NCI-H2196 (cell line): ENCODE data around the gene EHMT1.
A peak's percentile ranks its signal among the peaks of the same experiment; 100 is the strongest.

Experiments
- DNase-seq: peaks from one replicate; lab custom pipeline; 2025; ENCODE audit not compliant: unreplicated experiment; lab: John Stamatoyannopoulos, UW

The EHMT1 gene

GRCh38 chr9:137618105-137619067 is at the start of gene EHMT1:
EHMT1 (plus strand) TSS chr9:137619005; CDS start chr9:137619029, 24 bp downstream.
- DNase-seq = peak; percentile 92

GRCh38 chr9:137569609-137570203 is 49.1 kb upstream of the EHMT1 start:
- DNase-seq = no peak

- DNase-seq = no peak
Observed at GRCh38 chr9:137570566-137570965, 48.2 kb upstream of the EHMT1 start.

- no peak for DNase-seq
Observed at GRCh38 chr9:137574192-137574591, 44.6 kb upstream of the EHMT1 start.

GRCh38 chr9:137575364-137575715 is 43.5 kb upstream of the EHMT1 start:
- DNase-seq = no peak

GRCh38 chr9:137575716-137576411 is 42.9 kb upstream of the EHMT1 start:
- no peak for DNase-seq

- DNase-seq = peak; percentile 96
Observed at GRCh38 chr9:137578518-137579258, 40.1 kb upstream of the EHMT1 start, which contains the start of gene DPH7. DPH7 (minus strand) TSS chr9:137578925; CDS start chr9:137578777, 148 bp downstream.

GRCh38 chr9:137579259-137579604 is 39.6 kb upstream of the EHMT1 start:
- no peak for DNase-seq

- DNase-seq = no peak
Observed at GRCh38 chr9:137580209-137580953, 38.4 kb upstream of the EHMT1 start.

GRCh38 chr9:137580954-137581322 is 37.9 kb upstream of the EHMT1 start:
- no peak for DNase-seq

GRCh38 chr9:137581361-137582285 is 37.2 kb upstream of the EHMT1 start:
- no peak for DNase-seq

- DNase-seq = peak; percentile 24
Observed at GRCh38 chr9:137582286-137582860, 36.4 kb upstream of the EHMT1 start.

- no peak for DNase-seq
Observed at GRCh38 chr9:137583347-137583746, 35.5 kb upstream of the EHMT1 start.

- DNase-seq = no peak
Observed at GRCh38 chr9:137583957-137584356, 34.8 kb upstream of the EHMT1 start.

- no peak for DNase-seq
Observed at GRCh38 chr9:137586854-137587253, 32.0 kb upstream of the EHMT1 start.

GRCh38 chr9:137588311-137588710 is 30.5 kb upstream of the EHMT1 start:
- DNase-seq = no peak

GRCh38 chr9:137588891-137589290 is 29.9 kb upstream of the EHMT1 start:
- no peak for DNase-seq

- DNase-seq = no peak
Observed at GRCh38 chr9:137589441-137590122, 29.2 kb upstream of the EHMT1 start.

- no peak for DNase-seq
Observed at GRCh38 chr9:137590123-137590468, 28.7 kb upstream of the EHMT1 start.
